KOPT-K1 (cell line): ENCODE measurements around the gene FLAD1.
A peak's percentile ranks its signal among the peaks of the same experiment; 100 is the strongest.

Source experiments
- H3K27ac ChIP-seq: fragments of 200-600 bp; sonication (generic); 2 replicates; pipeline ENCODE4 v1.5.1; 2016; ENCODE audit warnings: antibody characterized with exemption, mild to moderate bottlenecking, low read depth, low read length; ENCODE audit not compliant: poor library complexity, severe bottlenecking
- H3K36me3 ChIP-seq: fragments of 200-600 bp; sonication (generic); 2 replicates; pipeline ENCODE4 v1.5.1; 2017; ENCODE audit warnings: antibody characterized with exemption, mild to moderate bottlenecking, low read length, moderate library complexity; ENCODE audit not compliant: insufficient read depth
- H3K9me3 ChIP-seq: fragments of 200-600 bp; sonication (generic); 2 replicates; pipeline ENCODE4 v1.5.1; 2017; ENCODE audit warnings: antibody characterized with exemption, low read length, mild to moderate bottlenecking; ENCODE audit not compliant: insufficient read depth, poor library complexity, severe bottlenecking

FLAD1 gene

GRCh38 chr1:154959426-154959780 is 23.7 kb upstream of the FLAD1 start:
- H3K9me3 ChIP-seq, result no peaks in the 10 kb centered on the region
- H3K27ac ChIP-seq, result no peak overlapping the region
- H3K36me3 ChIP-seq, result peaks cover 40% of the 10 kb centered on the region

- Histone ChIP-seq H3K27ac (peak overlapping the region; percentile 97), H3K36me3 (peaks cover 52% of the 10 kb centered on the region)
Measured at GRCh38 chr1:154960446-154961136, 22.6 kb upstream of the FLAD1 start.

GRCh38 chr1:154961207-154962155 is 21.7 kb upstream of the FLAD1 start, which contains the start of gene PYGO2:
TSS of gene PYGO2 (minus strand) at chr1:154961782. CDS start at chr1:154961576, 206 bp downstream.
- H3K36me3 ChIP-seq, result peaks cover 61% of the 10 kb centered on the region
- H3K27ac ChIP-seq, result peak within 1 kb of the TSS; percentile 97
- no peaks in the 10 kb centered on the region for H3K9me3 ChIP-seq

More at GRCh38 chr1:154960446-154961136, 22.6 kb upstream of the FLAD1 start:
- H3K9me3 ChIP-seq, result no peaks in the 10 kb centered on the region

GRCh38 chr1:154962156-154962749 is 20.9 kb upstream of the FLAD1 start:
- peaks cover 69% of the 10 kb centered on the region for H3K36me3 ChIP-seq
- H3K27ac ChIP-seq, result peak overlapping the region; percentile 97
- no peaks in the 10 kb centered on the region for H3K9me3 ChIP-seq

DNA sequence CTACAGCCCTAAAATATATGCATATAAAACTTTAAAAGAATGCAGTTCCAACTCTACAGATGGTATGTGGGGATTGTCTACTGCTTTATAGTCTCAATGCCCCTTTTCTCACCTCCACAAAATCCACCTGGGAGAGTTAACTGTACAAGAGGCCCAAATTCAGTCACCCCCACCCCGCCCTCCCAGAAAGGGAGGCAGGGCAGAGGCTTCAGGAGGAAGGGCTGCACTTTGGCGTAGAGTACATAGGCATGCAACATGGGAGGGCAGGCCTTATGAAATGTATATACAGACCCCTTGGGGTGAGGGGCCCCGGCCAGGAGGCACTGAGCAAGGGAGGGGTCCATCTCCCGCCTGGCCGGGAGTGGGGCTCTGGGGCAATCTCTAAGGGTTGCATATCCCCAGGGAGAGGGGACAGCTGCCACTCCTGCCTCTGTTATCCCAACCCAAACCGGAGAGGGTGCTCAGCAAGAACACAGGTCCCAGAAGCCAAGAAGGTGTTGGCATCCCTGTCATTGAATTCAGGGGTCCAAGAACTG is 20.3 kb upstream of the FLAD1 start:
- Histone ChIP-seq H3K36me3 (peaks cover 72% of the 10 kb centered on the region), H3K9me3 (no peaks in the 10 kb centered on the region), H3K27ac (peak overlapping the region; percentile 97)

GRCh38 chr1:154963643-154964042 is 19.5 kb upstream of the FLAD1 start:
- H3K9me3 ChIP-seq, result no peaks in the 10 kb centered on the region
- H3K36me3 ChIP-seq, result peaks cover 72% of the 10 kb centered on the region
- H3K27ac ChIP-seq, result no peak overlapping the region

DNA sequence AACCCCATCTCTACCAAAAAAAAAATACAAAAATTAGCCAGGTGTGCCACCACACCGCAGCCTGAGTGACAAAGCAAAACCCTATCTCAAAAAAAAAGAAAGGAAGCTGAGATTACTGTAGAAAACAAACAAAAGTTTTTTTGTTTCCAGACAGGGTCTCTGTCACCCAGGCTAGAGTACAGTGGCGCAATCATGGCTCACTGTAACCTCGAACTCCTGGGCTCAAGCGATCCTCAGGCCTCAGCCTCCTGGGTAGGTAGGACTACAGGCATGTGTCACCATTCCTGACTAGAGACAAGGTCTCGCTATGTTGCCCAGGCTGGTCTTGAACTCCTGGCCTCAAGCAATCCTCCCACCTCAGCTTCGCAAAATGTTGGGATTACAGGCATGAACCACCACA is 18.8 kb upstream of the FLAD1 start:
- Histone ChIP-seq H3K27ac (no peak overlapping the region), H3K9me3 (no peaks in the 10 kb centered on the region), H3K36me3 (peaks cover 72% of the 10 kb centered on the region)

DNA sequence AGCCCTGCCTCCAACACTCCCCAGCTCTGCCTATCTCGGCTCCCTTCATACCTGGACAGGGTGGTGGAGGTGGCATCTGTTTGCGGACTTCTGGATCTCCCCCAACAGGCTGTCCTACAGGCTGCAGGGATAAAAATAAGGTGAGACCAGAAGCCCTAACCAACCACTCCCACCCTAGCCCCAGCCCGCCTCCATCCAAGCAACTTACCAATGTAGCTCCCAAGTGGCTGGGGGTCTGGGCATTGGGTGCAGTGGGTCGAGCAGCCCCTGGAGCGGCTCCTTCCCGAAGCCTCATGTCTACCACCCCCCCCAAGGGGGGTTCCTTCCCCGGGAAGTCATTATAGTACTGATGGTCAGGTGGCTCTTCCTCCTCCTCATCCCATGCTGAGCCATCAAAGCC is 17.0 kb upstream of the FLAD1 start:
- H3K27ac ChIP-seq, result no peak overlapping the region
- peaks cover 72% of the 10 kb centered on the region for H3K36me3 ChIP-seq
- no peaks in the 10 kb centered on the region for H3K9me3 ChIP-seq

DNA sequence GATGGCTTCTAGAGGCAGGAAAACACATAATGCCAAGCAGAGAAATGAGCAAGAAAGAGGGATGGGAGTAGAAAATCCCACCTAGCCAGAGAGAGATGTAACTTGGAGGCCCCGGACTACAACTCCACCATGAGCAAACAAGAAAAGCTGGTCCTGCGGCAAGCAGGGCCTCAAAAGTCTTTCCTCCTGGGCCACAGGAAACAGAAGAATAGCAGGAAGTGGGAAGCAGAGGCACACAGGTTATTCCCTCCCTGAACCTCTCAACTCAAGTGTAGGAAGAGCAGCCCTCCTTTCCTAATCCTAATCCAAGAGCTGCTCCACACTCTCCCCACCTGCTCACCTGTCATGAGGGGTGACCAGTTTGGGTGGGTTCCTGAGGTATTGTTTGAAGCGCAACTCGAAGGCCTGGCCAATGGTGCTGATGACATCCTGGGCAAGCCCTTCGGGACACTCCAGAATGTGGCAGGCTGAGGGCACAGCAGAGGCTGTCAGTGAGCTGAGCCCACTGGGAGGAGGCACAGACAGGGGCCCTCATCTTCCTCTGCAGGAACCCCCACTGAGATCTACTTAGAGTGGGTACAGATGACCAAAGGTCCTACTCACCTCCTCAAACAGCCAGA is 15.7 kb upstream of the FLAD1 start:
- no peaks in the 10 kb centered on the region for H3K9me3 ChIP-seq
- H3K36me3 ChIP-seq, result peaks cover 74% of the 10 kb centered on the region
- H3K27ac ChIP-seq, result no peak overlapping the region

GRCh38 chr1:154968731-154969130 is 14.4 kb upstream of the FLAD1 start:
- H3K27ac ChIP-seq, result no peak overlapping the region
- H3K36me3 ChIP-seq, result peaks cover 66% of the 10 kb centered on the region
- no peaks in the 10 kb centered on the region for H3K9me3 ChIP-seq

DNA sequence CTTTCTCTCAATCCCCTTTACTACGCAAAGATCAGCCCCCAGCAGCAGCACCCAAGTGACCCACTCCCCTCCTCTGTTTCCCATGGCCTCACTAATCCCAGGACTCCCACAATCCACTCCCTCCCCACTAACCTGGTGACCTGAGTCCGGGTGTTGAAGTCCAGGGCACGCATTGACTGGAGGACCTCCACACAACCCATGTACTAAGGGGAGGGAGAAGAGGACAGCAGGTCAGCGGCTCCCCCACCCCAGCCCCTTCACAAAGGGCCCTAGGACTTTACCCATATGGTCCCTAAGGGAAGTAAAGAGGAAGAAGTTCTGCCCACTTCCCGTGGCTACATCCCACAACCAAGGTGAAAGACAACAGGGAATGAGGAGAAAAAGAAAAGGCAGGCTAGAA is 13.9 kb upstream of the FLAD1 start:
- peaks cover 61% of the 10 kb centered on the region for H3K36me3 ChIP-seq
- H3K9me3 ChIP-seq, result no peaks in the 10 kb centered on the region
- H3K27ac ChIP-seq, result no peak overlapping the region

- Histone ChIP-seq H3K27ac (no peak overlapping the region), H3K9me3 (no peaks in the 10 kb centered on the region), H3K36me3 (peaks cover 54% of the 10 kb centered on the region)
Measured at GRCh38 chr1:154969860-154970452, 13.2 kb upstream of the FLAD1 start.

- Histone ChIP-seq H3K27ac (no peak within 1 kb of the TSS), H3K9me3 (no peaks in the 10 kb centered on the region), H3K36me3 (peaks cover 46% of the 10 kb centered on the region)
Measured at GRCh38 chr1:154970631-154971340, 12.4 kb upstream of the FLAD1 start, which contains the start of gene SHC1. TSS of gene SHC1 (minus strand) at chr1:154970747. CDS start at chr1:154970526, 221 bp downstream.
